GM12891 (cell line): ENCODE results near the gene ACOT8.
"Not testable (repeated sequence)": the region's sequence is repeated elsewhere in the genome, so short reads cannot be mapped to it uniquely, and the experiment has no call there.

Source experiments
- DNase-seq: peaks from one replicate; pipeline ENCODE4 v3.0.0; 2011; ENCODE audit warnings: low spot score; ENCODE audit not compliant: insufficient read length
- FAIRE-seq: peaks from 2 replicates; lab custom pipeline; 2011; peaks lifted over from hg19 to GRCh38; lab: Jason Lieb, UNC
- PAX5 ChIP-seq: IDR thresholded peaks from 2 replicates; pipeline ENCODE4 v1.6.1; 2011; ENCODE audit warnings: low read length, moderate library complexity, mild to moderate bottlenecking; ENCODE audit not compliant: insufficient read depth, severe bottlenecking
- POLR2A ChIP-seq: IDR thresholded peaks from 2 replicates; pipeline ENCODE4 v1.6.1; 2011; ENCODE audit warnings: low read depth, low read length, control low read depth
- POLR2AphosphoS5 ChIP-seq: IDR thresholded peaks from 2 replicates; pipeline ENCODE4 v1.6.1; 2011; ENCODE audit warnings: low read depth, low read length, control low read depth
- POU2F2 ChIP-seq: IDR thresholded peaks from 2 replicates; pipeline ENCODE4 v1.6.1; 2011; ENCODE audit warnings: low read depth, mild to moderate bottlenecking, control low read depth, low read length, moderate library complexity
- SPI1 ChIP-seq: IDR thresholded peaks from 2 replicates; pipeline ENCODE4 v1.6.1; 2011; ENCODE audit warnings: low read depth, low read length, control low read depth
- TAF1 ChIP-seq: IDR thresholded peaks from 2 replicates; pipeline ENCODE4 v1.6.1; 2011; ENCODE audit warnings: low read depth, low read length, control low read depth

ACOT8 gene

DNA sequence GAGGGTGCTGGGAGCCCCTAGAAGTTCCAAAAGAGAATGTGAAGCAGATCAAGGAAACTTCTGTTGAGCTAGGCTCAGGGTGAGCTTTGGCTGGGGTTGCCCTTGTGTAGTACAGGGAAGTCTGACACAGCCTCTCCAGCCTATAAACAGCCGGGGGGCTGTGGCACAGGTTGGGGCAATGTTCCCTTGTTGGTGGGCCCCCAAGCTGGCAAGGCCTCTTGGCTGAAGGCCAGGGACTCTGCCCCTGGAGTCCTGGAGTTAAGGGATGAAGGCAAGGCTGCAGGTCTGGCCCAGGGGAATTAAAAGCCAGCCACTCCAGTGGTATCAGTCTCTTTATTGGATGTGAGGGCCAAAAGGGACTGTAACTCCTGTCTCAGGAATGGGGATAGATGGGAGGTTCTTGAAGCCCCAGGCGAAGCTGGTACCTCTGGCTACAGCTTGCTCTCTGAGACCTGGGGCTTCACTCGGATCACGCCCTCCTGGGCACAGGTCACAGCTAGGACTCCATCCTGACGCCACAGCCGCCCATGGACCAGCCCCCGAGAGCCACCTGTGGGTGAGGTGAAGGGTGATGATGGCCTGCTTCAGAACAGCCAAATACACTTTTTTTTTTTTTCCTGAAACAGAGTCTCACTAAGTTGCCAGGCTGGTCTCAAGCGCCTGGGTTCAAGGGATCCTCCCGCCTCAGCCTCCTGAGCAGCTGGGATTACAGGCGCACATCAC is 15.6 kb downstream of the ACOT8 start:
- no peak for FAIRE-seq
- TF ChIP-seq POLR2A = no peak
- no peak for TF ChIP-seq POU2F2
- no peak for DNase-seq

GRCh38 chr20:45840700-45841198 is 16.4 kb downstream of the ACOT8 start:
- TF ChIP-seq POU2F2 (no peak), TAF1 (no peak), POLR2AphosphoS5 (no peak), POLR2A (no peak), PAX5 (no peak), SPI1 (no peak)

DNA sequence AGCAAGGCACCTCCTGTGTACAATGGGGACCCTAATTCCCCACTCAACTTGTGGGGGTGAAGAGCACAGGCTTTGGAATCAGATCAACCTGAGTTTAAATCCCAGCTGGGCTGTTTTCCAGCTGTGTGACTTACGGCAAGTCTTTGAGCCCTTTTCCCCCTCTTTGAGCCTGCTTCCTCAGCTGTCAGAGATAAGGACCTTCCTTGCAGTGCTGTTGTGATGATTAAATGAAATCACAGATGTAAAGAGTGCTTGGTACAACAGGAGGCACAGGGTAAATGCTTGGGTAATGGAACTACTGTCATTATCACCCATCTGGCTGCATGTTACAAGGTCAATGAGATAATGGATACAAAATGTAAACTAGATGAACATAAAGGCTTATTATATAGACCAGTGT is 20.4 kb downstream of the ACOT8 start:
- DNase-seq = no peak
- FAIRE-seq = no peak

More at GRCh38 chr20:45840700-45841198, 16.4 kb downstream of the ACOT8 start:
- no peak for DNase-seq
- no peak for FAIRE-seq

DNA sequence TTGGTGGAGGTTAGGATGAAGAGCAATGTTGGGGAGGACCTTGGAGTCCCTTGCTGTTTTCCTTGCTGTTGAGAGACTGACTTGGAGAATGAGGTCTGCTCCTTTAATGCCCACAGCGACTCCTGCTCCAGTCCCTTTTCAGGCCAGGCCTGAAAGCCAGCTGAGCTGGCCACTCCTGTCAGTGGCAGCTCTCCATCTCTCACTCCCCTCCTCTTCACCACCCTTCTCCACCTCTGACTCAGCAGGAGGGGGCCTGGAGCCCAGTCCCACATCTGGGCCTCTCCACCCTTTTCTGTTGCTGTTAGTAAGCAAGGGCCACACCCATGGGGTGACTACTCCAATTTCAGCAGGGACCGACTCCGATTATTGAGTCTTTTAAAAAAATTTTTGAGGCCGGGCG is 21.4 kb downstream of the ACOT8 start:
- no peak for TF ChIP-seq PAX5
- TF ChIP-seq SPI1 = no peak
- TF ChIP-seq POLR2A = no peak
- no peak for TF ChIP-seq TAF1
- no peak for TF ChIP-seq POU2F2
- TF ChIP-seq POLR2AphosphoS5 = no peak
- no peak for FAIRE-seq
- no peak for DNase-seq

More for the DNA sequence above, 20.4 kb downstream of the ACOT8 start:
- TF ChIP-seq POU2F2 = no peak
- TF ChIP-seq SPI1 = no peak
- no peak for TF ChIP-seq PAX5
- no peak for TF ChIP-seq POLR2AphosphoS5
- no peak for TF ChIP-seq POLR2A
- TF ChIP-seq TAF1 = no peak

DNA sequence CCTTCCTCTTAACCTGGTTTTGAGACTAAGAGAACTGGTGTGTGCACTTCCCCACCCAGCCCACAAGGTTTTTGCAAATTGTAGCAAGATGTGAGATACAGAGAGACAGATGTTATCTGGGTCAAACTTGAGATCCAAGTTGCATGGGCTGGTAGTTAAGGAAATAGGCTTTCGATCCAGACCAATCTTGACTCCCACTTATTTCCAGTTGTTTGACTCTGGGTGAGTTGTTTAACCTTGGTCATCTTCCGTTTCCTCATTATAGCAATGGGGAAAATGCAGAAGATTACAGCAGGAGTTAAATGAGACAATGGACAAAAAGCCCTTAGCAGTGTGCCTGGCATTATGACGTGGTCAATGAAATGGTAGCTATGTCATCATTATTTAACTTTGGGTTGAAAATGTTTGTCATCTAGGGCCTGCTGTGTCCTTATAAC is 21.8 kb downstream of the ACOT8 start:
- FAIRE-seq (no peak), DNase-seq (no peak)
- TF ChIP-seq SPI1 = no peak
- TF ChIP-seq PAX5 = no peak
- no peak for TF ChIP-seq POLR2A
- no peak for TF ChIP-seq POLR2AphosphoS5
- TF ChIP-seq TAF1 = no peak
- no peak for TF ChIP-seq POU2F2

- no peak for TF ChIP-seq POLR2A
- TF ChIP-seq SPI1 = no peak
- no peak for TF ChIP-seq POU2F2
- FAIRE-seq = no peak
Measured at GRCh38 chr20:45834797-45835161, 22.4 kb downstream of the ACOT8 start.

DNA sequence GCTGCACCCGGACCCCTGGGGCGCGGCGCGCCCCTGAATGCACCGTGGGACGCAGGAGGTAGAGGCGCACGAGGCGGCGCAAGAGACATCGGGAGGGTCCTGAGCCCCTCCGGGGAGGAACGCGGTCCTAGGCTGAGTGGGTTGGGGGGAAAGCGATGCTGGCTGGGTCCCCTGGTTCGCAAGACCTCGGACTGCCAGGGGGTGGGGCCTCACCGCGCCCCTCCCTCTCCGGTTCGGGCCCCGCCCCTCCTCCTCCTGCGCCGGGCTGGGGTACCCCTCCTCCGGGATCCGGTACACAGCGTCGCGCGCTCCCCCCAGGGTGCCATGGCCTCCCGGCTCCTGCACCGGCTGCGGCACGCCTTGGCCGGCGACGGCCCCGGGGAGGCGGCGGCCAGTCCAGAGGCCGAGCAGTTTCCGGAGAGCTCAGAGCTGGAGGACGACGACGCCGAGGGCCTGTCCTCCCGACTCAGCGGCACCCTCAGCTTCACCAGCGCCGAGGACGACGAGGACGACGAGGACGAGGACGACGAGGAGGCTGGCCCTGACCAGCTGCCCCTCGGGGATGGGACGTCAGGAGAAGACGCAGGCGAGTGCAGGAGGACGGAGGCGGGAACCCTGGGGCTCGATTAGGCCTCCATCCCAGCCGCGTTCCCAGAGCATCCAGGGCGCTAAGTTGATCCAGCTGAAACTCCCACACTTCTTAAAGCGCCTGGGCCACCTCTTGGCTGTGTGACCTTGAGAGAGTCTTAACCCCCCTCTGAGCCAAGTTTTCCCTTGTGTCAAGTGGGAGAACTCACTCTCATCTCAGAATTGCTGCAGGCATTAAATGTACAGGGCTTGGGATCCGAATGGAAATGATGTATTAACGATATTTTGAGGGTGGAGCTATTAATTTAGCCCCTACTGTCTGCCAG is 23.1 kb downstream of the ACOT8 start:
- no peak for FAIRE-seq
- peak; percentile 79 for DNase-seq
- TF ChIP-seq TAF1 (no peak), POU2F2 (no peak), POLR2A (no peak), SPI1 (no peak), PAX5 (no peak), POLR2AphosphoS5 (no peak)

More at GRCh38 chr20:45834797-45835161, 22.4 kb downstream of the ACOT8 start:
- no peak for DNase-seq

DNA sequence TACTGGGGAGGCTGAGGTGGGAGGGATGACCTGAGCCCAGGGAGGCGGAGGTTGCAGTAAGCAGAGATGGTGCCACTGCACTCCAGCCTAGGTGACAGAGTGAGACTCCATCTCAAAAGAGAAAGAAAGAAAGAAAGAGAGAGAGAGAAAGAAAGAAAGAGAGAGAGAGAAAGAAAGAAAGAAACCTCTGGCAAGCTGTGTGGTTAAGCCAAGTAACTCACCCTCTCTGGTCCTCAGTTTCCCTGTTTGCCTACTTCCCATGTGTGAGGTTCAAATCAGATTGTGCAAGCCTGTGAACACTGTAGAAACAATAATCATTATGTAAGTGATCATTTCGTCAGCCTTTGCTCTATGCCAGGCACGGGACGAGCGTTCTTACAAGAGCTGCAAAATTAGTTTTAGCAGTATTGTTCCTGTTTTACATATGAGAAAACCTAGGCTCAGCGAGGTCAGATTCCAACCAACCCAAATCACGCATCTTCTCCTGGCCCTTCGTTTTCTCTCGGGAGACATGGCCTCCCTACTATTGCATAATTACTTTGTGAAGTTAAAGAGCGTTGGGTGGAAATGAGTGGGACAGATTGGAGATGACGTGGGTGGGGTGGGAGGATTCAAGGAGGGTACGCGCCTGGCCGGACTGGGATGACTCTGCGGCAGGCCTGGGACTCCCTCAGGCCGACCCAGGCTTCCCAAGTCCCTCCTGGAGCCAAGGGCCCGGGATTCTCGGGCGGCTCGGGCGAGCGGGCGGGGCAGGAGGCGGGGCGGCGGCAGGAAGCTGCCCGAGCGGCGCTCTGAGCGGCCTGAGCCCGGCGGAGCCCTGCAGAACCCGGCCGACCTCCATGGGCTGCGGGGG is 23.9 kb downstream of the ACOT8 start, which contains the start of gene SNX21:
SNX21 (plus strand) TSS at position 770 of the 853 bp plus-strand sequence. CDS start 121 bp downstream, outside the sequence.
- FAIRE-seq = no peak
- no peak for TF ChIP-seq SPI1
- TF ChIP-seq PAX5 = no peak
- TF ChIP-seq TAF1 = no peak
- TF ChIP-seq POU2F2 = no peak
- no peak for TF ChIP-seq POLR2AphosphoS5
- no peak for TF ChIP-seq POLR2A
- DNase-seq = peak; percentile 67

DNA sequence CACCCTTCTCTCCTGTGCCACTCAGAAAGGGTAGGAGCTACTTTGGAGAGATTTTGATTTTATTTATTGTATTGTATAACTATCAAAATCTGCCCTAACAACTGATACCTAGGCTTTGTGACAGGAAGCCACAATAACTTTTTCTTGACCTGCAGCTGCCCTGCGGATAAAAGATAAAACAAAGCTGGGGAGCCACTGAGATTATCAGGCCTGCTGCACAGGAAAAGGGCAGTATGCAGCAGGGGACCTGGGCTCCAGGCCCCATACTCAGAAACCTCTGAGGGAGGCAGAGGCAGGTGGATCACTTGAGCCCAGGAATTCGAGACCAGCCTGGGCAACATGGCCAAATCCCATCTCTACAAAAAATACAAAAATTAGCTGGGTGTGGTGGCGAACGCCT is 24.6 kb downstream of the ACOT8 start:
- FAIRE-seq (no peak), DNase-seq (no peak)
- TF ChIP-seq SPI1 = no peak
- no peak for TF ChIP-seq PAX5
- no peak for TF ChIP-seq POLR2AphosphoS5
- no peak for TF ChIP-seq POLR2A
- TF ChIP-seq TAF1 = no peak
- TF ChIP-seq POU2F2 = no peak

DNA sequence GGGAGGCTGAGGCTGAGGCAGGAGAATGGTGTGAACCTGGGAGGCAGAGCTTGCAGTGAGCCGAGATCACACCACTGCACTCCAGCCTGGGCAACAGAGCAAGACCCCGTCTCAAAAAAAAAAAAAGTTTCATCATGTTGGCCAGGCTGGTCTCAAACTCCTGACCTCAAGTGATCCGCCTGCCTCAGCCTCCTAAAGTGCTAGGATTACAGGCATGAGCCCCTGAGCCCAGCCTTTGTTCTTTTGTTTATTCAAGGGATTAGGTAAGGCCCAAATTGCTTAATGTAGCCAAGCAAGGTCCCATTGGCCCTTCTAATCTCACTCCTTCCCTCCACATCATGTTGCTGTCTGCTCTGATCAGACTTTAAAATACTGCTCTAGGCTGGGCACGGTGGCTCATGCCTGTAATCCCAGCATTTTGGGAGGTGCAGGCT is 27.5 kb downstream of the ACOT8 start:
- FAIRE-seq, DNase-seq: not testable (repeated sequence)
